Natural killer cell (primary cell): ENCODE data around the gene CHML. TPM values are rescaled to one million over a fixed set of nuclear protein-coding genes. Genes with fewer than 3 reads are reported as not detected.

Source experiments
- ATAC-seq, 3 donors: fragments of 150-1000 bp in 2 of 3; fragments of 200-7000 bp in 1 of 3; cut with Tn5 transposase; 1 replicate in 1 of 3; 2 replicates in 2 of 3; pipeline ENCODE4 v1.10.0; 2021; ENCODE audit warnings: mild to moderate bottlenecking in 2 of 3, moderate library complexity in 2 of 3
- DNase-seq, 2 donors: peaks; one replicate each; pipeline versions ENCODE4 v3.0.0 to v3.0.0-alpha.2; 2013 to 2021; ENCODE audit warnings: mixed read lengths in 1 of 2
- H3K27ac ChIP-seq: one replicate; pipeline ENCODE4 v1.5.1; 2013; ENCODE audit warnings: mild to moderate bottlenecking, low read length
- H3K27me3 ChIP-seq: one replicate; pipeline ENCODE4 v1.6.1; 2013; ENCODE audit warnings: low read length; ENCODE audit not compliant: control insufficient read depth, insufficient read depth
- H3K36me3 ChIP-seq: one replicate; pipeline ENCODE4 v1.6.1; 2013; ENCODE audit warnings: low read length; ENCODE audit not compliant: control insufficient read depth, insufficient read depth
- H3K4me1 ChIP-seq: one replicate; pipeline ENCODE4 v1.6.1; 2013; ENCODE audit warnings: low read length; ENCODE audit not compliant: control insufficient read depth, insufficient read depth
- H3K4me3 ChIP-seq: one replicate; pipeline ENCODE4 v1.5.1; 2013; ENCODE audit warnings: low read length
- H3K9me3 ChIP-seq: one replicate; pipeline ENCODE4 v1.6.1; 2013; ENCODE audit warnings: low read length; ENCODE audit not compliant: control insufficient read depth, insufficient read depth
- H3K27ac Mint-ChIP-seq, 2 donors: one replicate each; pipeline ENCODE4 v1.8.0; 2022; ENCODE audit warnings: mild to moderate bottlenecking in 2 of 2, mixed read lengths in 2 of 2, moderate library complexity in 1 of 2
- H3K27me3 Mint-ChIP-seq, 2 donors: one replicate each; pipeline ENCODE4 v1.8.0; 2022; ENCODE audit warnings: low read depth in 2 of 2, mixed read lengths in 2 of 2
- H3K36me3 Mint-ChIP-seq: one replicate; pipeline ENCODE4 v1.8.0; 2022; ENCODE audit warnings: mixed read lengths
- H3K4me1 Mint-ChIP-seq, 2 donors: one replicate each; pipeline ENCODE4 v1.8.0; 2022; ENCODE audit warnings: mixed read lengths in 2 of 2
- H3K4me3 Mint-ChIP-seq: one replicate; pipeline ENCODE4 v1.8.0; 2022; ENCODE audit warnings: mild to moderate bottlenecking, moderate library complexity, mixed read lengths
- H3K9me3 Mint-ChIP-seq, 2 donors: one replicate each; pipeline ENCODE4 v1.8.0; 2022; ENCODE audit warnings: mixed read lengths in 2 of 2
- CTCF ChIP-seq: fragments of 200-600 bp; IDR thresholded peaks from one replicate; pipeline ENCODE4 v1.8.0; 2022; ENCODE audit warnings: antibody characterized with exemption
- WGBS: methylation state at CpG from one replicate; pipeline ENCODE4 v1.1.7; 2013; ENCODE audit warnings: missing lambda C conversion rate; ENCODE audit not compliant: insufficient coverage; 5-methylcytosine and 5-hydroxymethylcytosine counted together
- intact Hi-C: fragments of 100-400 bp; cut with micrococcal nuclease; formaldehyde crosslinking; loops from one replicate; pipeline ENCODE4 v1.14.2; 2022
- total RNA-seq, 4 donors: library from RNA; stranded (reverse); fragments of 120-200 nt in 1 of 4; gene quantifications; one replicate each; pipeline versions ENCODE4 v1.2.3 to v1.2.4, GENCODE V29; 2013 to 2022

Gene CHML
- total RNA-seq, 3 donors from 2014 or later (not counting 1 experiment from before 2014, with no cell fraction given) = 6.8 to 11.8 (median 7.8) TPM

GRCh38 chr1:241648159-241648558 is 8.0 kb upstream of the CHML start:
- Mint-ChIP-seq H3K4me3 (no peak overlapping the region), H3K36me3 (no peaks in the 10 kb centered on the region), H3K9me3 (no peaks in the 10 kb centered on the region), H3K4me1 (no peaks in the 10 kb centered on the region), H3K27me3 (peaks cover 13 to 19% of the 10 kb centered on the region in 2 donors), H3K27ac (no peak overlapping the region)
- H3K9me3 ChIP-seq = no peaks in the 10 kb centered on the region
- DNase-seq = no peak
- 94% methylated on average over 1 of the region's 1 CpG for WGBS
- no peak overlapping the region for H3K4me3 ChIP-seq
- no peak overlapping the region for H3K27ac ChIP-seq
- no peak for TF ChIP-seq CTCF
- ATAC-seq = no peak
- no peaks in the 10 kb centered on the region for H3K27me3 ChIP-seq
- intact Hi-C loops = no loop called here
- no peaks in the 10 kb centered on the region for H3K4me1 ChIP-seq
- H3K36me3 ChIP-seq = no peaks in the 10 kb centered on the region

DNA sequence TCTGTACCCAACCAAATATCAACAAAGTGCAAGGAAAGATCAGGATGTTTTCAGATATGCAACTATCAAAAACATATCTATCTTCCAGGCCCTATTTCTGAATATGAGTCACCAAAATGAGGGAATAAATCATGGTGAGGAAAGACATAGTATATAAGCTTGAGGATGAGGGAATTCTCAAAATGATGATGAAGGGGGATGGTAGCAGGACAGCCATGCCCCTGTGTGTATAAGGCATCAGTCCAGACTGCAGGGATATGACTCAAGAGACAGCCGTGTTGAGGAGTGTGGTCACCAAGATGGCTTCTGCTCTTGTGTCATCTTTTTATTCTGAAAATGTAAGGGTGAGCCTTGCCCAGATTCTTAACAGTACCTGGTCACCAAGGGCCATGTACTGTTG is 7.5 kb upstream of the CHML start:
- DNase-seq = no peak
- Mint-ChIP-seq H3K27ac (no peak overlapping the region), H3K4me3 (no peak overlapping the region), H3K27me3 (peaks cover 13 to 15% of the 10 kb centered on the region in 2 donors), H3K4me1 (no peaks in the 10 kb centered on the region), H3K36me3 (no peaks in the 10 kb centered on the region), H3K9me3 (no peaks in the 10 kb centered on the region)
- H3K27ac ChIP-seq = no peak overlapping the region
- H3K36me3 ChIP-seq = no peaks in the 10 kb centered on the region
- WGBS = 81% methylated on average over 1 of the region's 1 CpG
- intact Hi-C loops = no loop called here
- H3K9me3 ChIP-seq = no peaks in the 10 kb centered on the region
- no peaks in the 10 kb centered on the region for H3K4me1 ChIP-seq
- no peaks in the 10 kb centered on the region for H3K27me3 ChIP-seq
- no peak for ATAC-seq
- no peak for TF ChIP-seq CTCF
- no peak overlapping the region for H3K4me3 ChIP-seq

DNA sequence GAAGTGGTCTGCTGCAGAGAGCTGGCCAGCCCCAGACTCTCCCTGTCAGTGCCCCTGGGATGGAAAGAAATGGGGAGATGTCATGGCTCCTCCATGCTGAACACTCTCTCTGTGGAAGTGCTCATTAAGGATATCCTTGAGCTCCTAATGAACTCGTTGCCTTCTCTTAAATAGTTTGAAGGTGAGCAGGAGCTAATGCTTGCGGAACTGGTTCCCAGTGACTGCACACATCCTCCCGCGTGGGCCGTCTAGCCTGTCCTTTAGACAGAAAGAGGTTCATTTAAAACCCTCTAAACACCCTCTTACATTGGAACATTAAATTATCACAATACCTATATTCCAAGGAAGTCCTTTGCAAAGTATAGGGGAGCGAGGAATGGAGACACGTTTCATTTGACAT is 6.0 kb upstream of the CHML start:
- intact Hi-C loops = no loop called here

More for the DNA sequence above, 6.0 kb upstream of the CHML start:
- no peak for TF ChIP-seq CTCF
- Histone ChIP-seq H3K36me3 (no peaks in the 10 kb centered on the region), H3K27me3 (no peaks in the 10 kb centered on the region), H3K9me3 (no peaks in the 10 kb centered on the region), H3K4me3 (no peak overlapping the region), H3K27ac (no peak overlapping the region), H3K4me1 (no peaks in the 10 kb centered on the region)
- WGBS = 93% methylated on average over 7 of the region's 7 CpGs
- DNase-seq = no peak
- no peaks in the 10 kb centered on the region for H3K36me3 Mint-ChIP-seq
- no peak overlapping the region for H3K4me3 Mint-ChIP-seq
- no peak overlapping the region for H3K27ac Mint-ChIP-seq
- no peaks in the 10 kb centered on the region for H3K4me1 Mint-ChIP-seq
- H3K27me3 Mint-ChIP-seq = peaks cover 10 to 13% of the 10 kb centered on the region in 2 donors
- ATAC-seq = no peak
- no peaks in the 10 kb centered on the region for H3K9me3 Mint-ChIP-seq
